Epithelial cell of esophagus (primary cell): Measurements from ENCODE around the gene NCCRP1.

ENCODE experiments used
- DNase-seq: peaks from one replicate; pipeline ENCODE4 v3.0.0; 2010; ENCODE audit warnings: low read depth
- H3K4me3 ChIP-seq: 2 replicates; pipeline ENCODE4 v1.5.1; 2011; ENCODE audit warnings: mild to moderate bottlenecking, low read length, control low read depth
- TF ChIP-seq, protein P1 (sequence below): IDR thresholded peaks from 2 replicates; pipeline ENCODE4 v1.5.1; 2011; ENCODE audit warnings: low read depth, mild to moderate bottlenecking, low read length, control low read depth, inconsistent platforms; ENCODE audit not compliant: insufficient read depth; ENCODE audit errors: missing control alignments

The NCCRP1 gene

DNA sequence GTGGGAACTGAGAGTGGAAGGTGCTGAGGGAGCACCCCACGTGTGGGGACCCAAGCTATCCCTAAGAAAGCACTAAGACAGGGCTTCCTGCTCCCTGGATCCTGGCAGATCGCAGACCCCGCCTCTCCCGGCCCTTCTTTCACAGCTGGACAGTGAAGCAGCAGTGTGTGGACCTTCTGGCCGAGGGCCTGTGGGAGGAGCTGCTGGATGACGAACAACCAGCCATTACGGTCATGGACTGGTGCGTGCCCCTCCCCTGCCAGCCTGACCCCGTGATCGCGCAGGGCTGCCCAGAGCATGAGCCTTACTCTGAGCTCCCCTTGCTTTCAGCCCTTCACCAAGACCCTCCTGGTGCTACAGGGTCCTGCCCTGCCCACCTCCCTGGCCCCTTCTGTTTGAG is 2.3 kb downstream of the NCCRP1 start:
- TF ChIP-seq, protein P1, sequence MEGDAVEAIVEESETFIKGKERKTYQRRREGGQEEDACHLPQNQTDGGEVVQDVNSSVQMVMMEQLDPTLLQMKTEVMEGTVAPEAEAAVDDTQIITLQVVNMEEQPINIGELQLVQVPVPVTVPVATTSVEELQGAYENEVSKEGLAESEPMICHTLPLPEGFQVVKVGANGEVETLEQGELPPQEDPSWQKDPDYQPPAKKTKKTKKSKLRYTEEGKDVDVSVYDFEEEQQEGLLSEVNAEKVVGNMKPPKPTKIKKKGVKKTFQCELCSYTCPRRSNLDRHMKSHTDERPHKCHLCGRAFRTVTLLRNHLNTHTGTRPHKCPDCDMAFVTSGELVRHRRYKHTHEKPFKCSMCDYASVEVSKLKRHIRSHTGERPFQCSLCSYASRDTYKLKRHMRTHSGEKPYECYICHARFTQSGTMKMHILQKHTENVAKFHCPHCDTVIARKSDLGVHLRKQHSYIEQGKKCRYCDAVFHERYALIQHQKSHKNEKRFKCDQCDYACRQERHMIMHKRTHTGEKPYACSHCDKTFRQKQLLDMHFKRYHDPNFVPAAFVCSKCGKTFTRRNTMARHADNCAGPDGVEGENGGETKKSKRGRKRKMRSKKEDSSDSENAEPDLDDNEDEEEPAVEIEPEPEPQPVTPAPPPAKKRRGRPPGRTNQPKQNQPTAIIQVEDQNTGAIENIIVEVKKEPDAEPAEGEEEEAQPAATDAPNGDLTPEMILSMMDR, result no peak
- DNase-seq, result no peak
- H3K4me3 ChIP-seq, result no peak overlapping the region

GRCh38 chr19:39200066-39200802 is 3.5 kb downstream of the NCCRP1 start:
- H3K4me3 ChIP-seq, result no peak overlapping the region
- TF ChIP-seq, protein P1, result no peak
- no peak for DNase-seq

GRCh38 chr19:39200803-39201115 is 4.0 kb downstream of the NCCRP1 start:
- DNase-seq, result no peak
- no peak overlapping the region for H3K4me3 ChIP-seq
- TF ChIP-seq, protein P1, result no peak

DNA sequence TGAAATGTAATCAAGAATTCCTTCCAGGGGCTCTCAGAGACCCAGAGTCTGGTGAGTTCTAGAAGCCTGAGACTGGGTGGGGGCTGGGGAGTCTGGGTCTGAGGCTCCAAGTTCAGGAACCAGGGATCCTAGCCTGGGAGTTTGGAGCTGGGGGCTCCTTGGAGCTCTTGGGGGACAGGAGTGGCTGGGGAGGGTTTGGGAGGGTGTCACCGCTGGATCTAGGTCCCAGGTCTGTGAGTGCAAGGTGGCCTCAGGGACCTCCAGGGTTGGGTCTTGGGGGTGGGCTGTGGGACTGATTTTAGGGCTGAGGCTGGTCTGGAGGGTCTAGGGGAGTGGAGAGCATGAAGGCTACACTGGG is 6.2 kb downstream of the NCCRP1 start:
- TF ChIP-seq, protein P1, result no peak
- H3K4me3 ChIP-seq, result no peak overlapping the region
- no peak for DNase-seq

DNA sequence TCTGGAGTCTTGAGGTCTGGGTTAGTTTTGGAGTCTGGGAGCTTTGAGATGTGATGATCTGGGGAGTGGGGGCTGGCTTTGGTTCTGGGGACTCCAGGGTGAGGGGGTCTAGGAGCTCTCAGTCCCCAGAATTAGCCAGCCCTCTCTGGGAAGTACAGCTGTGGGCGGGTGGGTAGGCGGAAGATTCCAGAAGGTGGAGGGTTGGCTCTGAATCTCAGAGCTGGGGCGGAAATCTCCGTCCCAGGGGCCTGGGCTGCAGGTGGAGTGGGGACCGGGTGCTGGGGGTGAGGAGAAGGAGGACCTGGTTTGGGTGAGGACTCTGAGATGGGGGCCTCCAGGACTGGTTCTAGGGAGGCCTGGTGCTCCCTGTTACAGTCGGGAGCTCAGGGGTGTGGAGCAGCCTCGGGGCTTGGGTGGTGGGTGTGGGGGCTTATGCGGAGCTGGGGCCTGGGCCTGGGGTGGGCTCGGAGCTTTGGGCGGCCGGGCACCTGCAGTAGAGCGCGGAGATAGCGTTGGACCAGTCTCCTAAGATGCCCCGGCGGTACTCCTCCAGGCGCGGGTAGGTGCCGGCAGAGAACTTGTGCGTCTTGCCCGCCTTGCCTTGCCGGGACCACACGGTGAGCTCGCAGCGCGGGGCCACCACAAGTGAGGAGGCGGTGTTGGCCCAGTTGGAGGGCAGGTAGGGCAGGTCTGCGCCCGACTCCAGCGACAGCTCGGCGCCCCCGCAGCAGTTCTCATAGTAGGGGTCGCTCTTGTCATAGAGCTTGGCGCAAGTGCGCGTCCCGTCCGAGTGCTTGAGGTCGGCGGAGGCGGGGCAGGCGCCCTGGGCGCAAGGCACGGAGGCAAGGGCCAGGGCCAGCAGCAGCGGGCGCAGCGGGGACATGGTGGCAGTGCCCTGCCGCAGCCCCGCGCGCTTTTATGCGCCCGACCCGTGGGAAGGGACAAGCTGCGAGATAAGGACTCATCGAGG is 6.9 kb downstream of the NCCRP1 start, which contains the start of gene SYCN:
TSS of gene SYCN (minus strand) at position 892 of the 970 bp plus-strand sequence. CDS start at position 883, 9 bp downstream.
- TF ChIP-seq, protein P1, result no peak
- DNase-seq, result no peak
- no peak within 1 kb of the TSS for H3K4me3 ChIP-seq

- no peak overlapping the region for H3K4me3 ChIP-seq
- no peak for DNase-seq
- TF ChIP-seq, protein P1, result no peak
Observed at GRCh38 chr19:39205449-39205764, 8.6 kb downstream of the NCCRP1 start.

- TF ChIP-seq, protein P1, result no peak
- no peak for DNase-seq
- H3K4me3 ChIP-seq, result no peak overlapping the region
Observed at GRCh38 chr19:39206122-39206521, 9.4 kb downstream of the NCCRP1 start.
